ENCODE measurements around the gene CCDC97. TPM values are rescaled to one million over a fixed set of nuclear protein-coding genes. Genes with fewer than 3 reads are reported as not detected.
A peak's percentile ranks its signal among the peaks of the same experiment; 100 is the strongest.
"Not testable (repeated sequence)": the region's sequence is repeated elsewhere in the genome, so short reads cannot be mapped to it uniquely, and the experiment has no call there.

Gene CCDC97
- total RNA-seq, 1 donor from 2014 or later, result 18.1 TPM

GRCh38 chr19:41366089-41366488 lies 56.1 kb downstream of the CCDC97 start:
- FAIRE-seq (no peak), DNase-seq (ENCODE audit: low read depth) (no peak)
- Histone ChIP-seq H3K36me3 (ENCODE audit: insufficient read depth, low read length) (no peaks in the 10 kb centered on the region), H3K27ac (ENCODE audit: low read depth, low read length) (no peak overlapping the region), H2AFZ (ENCODE audit: low read depth, low read length) (no peak overlapping the region), H3K4me2 (ENCODE audit: low read length) (no peak overlapping the region), H4K20me1 (ENCODE audit: insufficient read depth, low read length) (no peaks in the 10 kb centered on the region), H3K9me3 (ENCODE audit: insufficient read depth, low read depth, low read length) (no peaks in the 10 kb centered on the region), H3K4me1 (ENCODE audit: insufficient read depth, low read length) (peaks cover 19% of the 10 kb centered on the region), H3K9ac (ENCODE audit: low read length) (no peak overlapping the region), H3K4me3 (ENCODE audit: insufficient read depth, low read depth, low read length) (no peak overlapping the region), H3K27me3 (ENCODE audit: insufficient read depth, low read length) (no peaks in the 10 kb centered on the region), H3K79me2 (ENCODE audit: insufficient read depth, low read length) (peaks cover 36% of the 10 kb centered on the region)
- peaks cover 10% of the 10 kb centered on the region for H3K4me1 Mint-ChIP-seq (ENCODE audit: low read depth, unreplicated experiment)
- H3K4me3 Mint-ChIP-seq (ENCODE audit: unreplicated experiment), result peak overlapping the region; percentile 3
- H3K36me3 Mint-ChIP-seq (ENCODE audit: low read depth, unreplicated experiment), result peaks cover 5% of the 10 kb centered on the region
- H3K27ac Mint-ChIP-seq (ENCODE audit: unreplicated experiment), result no peak overlapping the region
- TF ChIP-seq EZH2 (IDR thresholded peaks at IDR 0.05; ENCODE audit: insufficient read depth, low read length), result no peak
- TF ChIP-seq CTCF (IDR thresholded peaks at IDR 0.05; ENCODE audit: insufficient read depth, low read depth, low read length), result no peak
- no peaks in the 10 kb centered on the region for H3K27me3 Mint-ChIP-seq (ENCODE audit: low read depth, unreplicated experiment)
- H3K9me3 Mint-ChIP-seq (ENCODE audit: unreplicated experiment), result no peaks in the 10 kb centered on the region

GRCh38 chr19:41367848-41368301 lies 57.9 kb downstream of the CCDC97 start:
- H3K4me3 Mint-ChIP-seq (ENCODE audit: unreplicated experiment), result peak overlapping the region; percentile 54
- Histone ChIP-seq H3K4me2 (ENCODE audit: low read length) (peak overlapping the region; percentile 54), H3K4me1 (ENCODE audit: insufficient read depth, low read length) (peaks cover 19% of the 10 kb centered on the region), H3K36me3 (ENCODE audit: insufficient read depth, low read length) (no peaks in the 10 kb centered on the region), H3K27me3 (ENCODE audit: insufficient read depth, low read length) (no peaks in the 10 kb centered on the region), H3K9ac (ENCODE audit: low read length) (peak overlapping the region; percentile 56), H3K27ac (ENCODE audit: low read depth, low read length) (peak overlapping the region; percentile 85), H3K9me3 (ENCODE audit: insufficient read depth, low read depth, low read length) (no peaks in the 10 kb centered on the region), H3K79me2 (ENCODE audit: insufficient read depth, low read length) (peaks cover 36% of the 10 kb centered on the region), H3K4me3 (ENCODE audit: insufficient read depth, low read depth, low read length) (no peak overlapping the region), H2AFZ (ENCODE audit: low read depth, low read length) (no peak overlapping the region), H4K20me1 (ENCODE audit: insufficient read depth, low read length) (no peaks in the 10 kb centered on the region)
- DNase-seq (ENCODE audit: low read depth) (peak; percentile 97), FAIRE-seq (peak; percentile 59)
- H3K27ac Mint-ChIP-seq (ENCODE audit: unreplicated experiment), result peak overlapping the region; percentile 93
- H3K27me3 Mint-ChIP-seq (ENCODE audit: low read depth, unreplicated experiment), result no peaks in the 10 kb centered on the region
- TF ChIP-seq CTCF (IDR thresholded peaks at IDR 0.05; ENCODE audit: insufficient read depth, low read depth, low read length) (no peak), EZH2 (IDR thresholded peaks at IDR 0.05; ENCODE audit: insufficient read depth, low read length) (no peak)
- no peaks in the 10 kb centered on the region for H3K9me3 Mint-ChIP-seq (ENCODE audit: unreplicated experiment)
- peaks cover 10% of the 10 kb centered on the region for H3K4me1 Mint-ChIP-seq (ENCODE audit: low read depth, unreplicated experiment)
- peaks cover 5% of the 10 kb centered on the region for H3K36me3 Mint-ChIP-seq (ENCODE audit: low read depth, unreplicated experiment)

- no peak overlapping the region for H3K4me3 ChIP-seq (ENCODE audit: insufficient read depth, low read depth, low read length)
- Mint-ChIP-seq H3K4me3 (ENCODE audit: unreplicated experiment) (no peak overlapping the region), H3K9me3 (ENCODE audit: unreplicated experiment) (no peaks in the 10 kb centered on the region), H3K27me3 (ENCODE audit: low read depth, unreplicated experiment) (no peaks in the 10 kb centered on the region), H3K36me3 (ENCODE audit: low read depth, unreplicated experiment) (peaks cover 5% of the 10 kb centered on the region), H3K4me1 (ENCODE audit: low read depth, unreplicated experiment) (peaks cover 13% of the 10 kb centered on the region), H3K27ac (ENCODE audit: unreplicated experiment) (no peak overlapping the region)
- no peaks in the 10 kb centered on the region for H3K36me3 ChIP-seq (ENCODE audit: insufficient read depth, low read length)
- peaks cover 26% of the 10 kb centered on the region for H3K79me2 ChIP-seq (ENCODE audit: insufficient read depth, low read length)
- no peaks in the 10 kb centered on the region for H3K27me3 ChIP-seq (ENCODE audit: insufficient read depth, low read length)
- H2AFZ ChIP-seq (ENCODE audit: low read depth, low read length), result no peak overlapping the region
- peaks cover 17% of the 10 kb centered on the region for H3K4me1 ChIP-seq (ENCODE audit: insufficient read depth, low read length)
- no peak overlapping the region for H3K4me2 ChIP-seq (ENCODE audit: low read length)
- no peak overlapping the region for H3K9ac ChIP-seq (ENCODE audit: low read length)
- no peak overlapping the region for H3K27ac ChIP-seq (ENCODE audit: low read depth, low read length)
- no peaks in the 10 kb centered on the region for H3K9me3 ChIP-seq (ENCODE audit: insufficient read depth, low read depth, low read length)
- TF ChIP-seq EZH2 (IDR thresholded peaks at IDR 0.05; ENCODE audit: insufficient read depth, low read length), result no peak
- TF ChIP-seq CTCF (IDR thresholded peaks at IDR 0.05; ENCODE audit: insufficient read depth, low read depth, low read length), result no peak
- no peak for DNase-seq (ENCODE audit: low read depth)
- no peak for FAIRE-seq
- H4K20me1 ChIP-seq (ENCODE audit: insufficient read depth, low read length), result no peaks in the 10 kb centered on the region
Measured at GRCh38 chr19:41369769-41370168, 59.8 kb downstream of the CCDC97 start.

- not testable (repeated sequence) for H3K27ac ChIP-seq (ENCODE audit: low read depth, low read length); H3K9ac ChIP-seq (ENCODE audit: low read length); H3K9me3 ChIP-seq (ENCODE audit: insufficient read depth, low read depth, low read length); H3K27me3 Mint-ChIP-seq (ENCODE audit: low read depth, unreplicated experiment); H3K27me3 ChIP-seq (ENCODE audit: insufficient read depth, low read length); H4K20me1 ChIP-seq (ENCODE audit: insufficient read depth, low read length); H3K4me2 ChIP-seq (ENCODE audit: low read length); H3K36me3 ChIP-seq (ENCODE audit: insufficient read depth, low read length); H2AFZ ChIP-seq (ENCODE audit: low read depth, low read length); H3K4me3 Mint-ChIP-seq (ENCODE audit: unreplicated experiment); H3K36me3 Mint-ChIP-seq (ENCODE audit: low read depth, unreplicated experiment); DNase-seq (ENCODE audit: low read depth); H3K4me3 ChIP-seq (ENCODE audit: insufficient read depth, low read depth, low read length); H3K27ac Mint-ChIP-seq (ENCODE audit: unreplicated experiment); FAIRE-seq; H3K9me3 Mint-ChIP-seq (ENCODE audit: unreplicated experiment)
- peaks cover 11% of the 10 kb centered on the region for H3K4me1 Mint-ChIP-seq (ENCODE audit: low read depth, unreplicated experiment)
- Histone ChIP-seq H3K4me1 (ENCODE audit: insufficient read depth, low read length) (peaks cover 20% of the 10 kb centered on the region), H3K79me2 (ENCODE audit: insufficient read depth, low read length) (peaks cover 20% of the 10 kb centered on the region)
Measured at GRCh38 chr19:41371119-41371518, 61.1 kb downstream of the CCDC97 start.
